Measurements from ENCODE around the gene TOGARAM1. TPM values are rescaled to one million over a fixed set of nuclear protein-coding genes. Genes with fewer than 3 reads are reported as not detected.

Gene TOGARAM1
- total and polyA plus RNA-seq, 7 experiments from 2014 or later = 8.7 to 17.5 (median 12.0) TPM

- Mint-ChIP-seq H3K36me3 (peaks cover 15 to 36% (median 28%) of the 10 kb centered on the region in 5 donors), H3K27me3 (no peaks in the 10 kb centered on the region), H3K4me3 (no peak overlapping the region), H3K27ac (peak overlapping the region in 5 of 9 donors; percentile 2 to 44 (median 26)), H3K9me3 (peaks cover 0 to 61% (median 32%) of the 10 kb centered on the region in 11 donors), H3K4me1 (peaks cover 42 to 70% (median 56%) of the 10 kb centered on the region in 7 donors)
- ATAC-seq (no peak), DNase-seq (no peak)
- ChIA-PET POLR2A (interaction anchor here (1.8 to 4.1 kb wide), 3 partner anchors 67 to 171 kb away, joined by 6 to 64 read pairs (median 59); partner anchors contain the start of genes FANCM, FKBP3 and PRPF39), CTCF (interaction anchor here (0.6 kb wide), 1 partner anchor 15 kb away, joined by 3 read pairs; no protein-coding TSS in a partner anchor)
- Histone ChIP-seq H3K27ac (ENCODE audit: low read depth, low read length) (no peak overlapping the region), H3K4me1 (ENCODE audit: control insufficient read depth in 2 of 2, insufficient read depth in 2 of 2, low read length in 2 of 2) (peaks cover 28 to 35% of the 10 kb centered on the region in 2 donors), H3K9me3 (ENCODE audit: control insufficient read depth in 2 of 3, low read length in 3 of 3) (peaks cover 0 to 18% (median 11%) of the 10 kb centered on the region in 3 experiments), H3K27me3 (ENCODE audit: control insufficient read depth in 2 of 2, insufficient read depth in 2 of 2, low read length in 2 of 2) (no peaks in the 10 kb centered on the region), H3K4me3 (ENCODE audit: low read length) (peak overlapping the region; percentile 99), H3K36me3 (ENCODE audit: control insufficient read depth in 2 of 3, insufficient read depth in 3 of 3, low read length in 3 of 3) (peaks cover 0 to 9% (median 0%) of the 10 kb centered on the region in 3 experiments)
- intact Hi-C loops (cut with micrococcal nuclease) = loop anchor here in 1 of 2 donors (5.0 kb wide), 1 partner anchor 52 kb away; no protein-coding TSS in a partner anchor
Measured at GRCh38 chr14:44963775-44964380, 1.9 kb downstream of the TOGARAM1 start.

GRCh38 chr14:44966601-44967336 is 4.8 kb downstream of the TOGARAM1 start:
- Histone ChIP-seq H3K27ac (ENCODE audit: low read depth, low read length) (no peak overlapping the region), H3K4me3 (ENCODE audit: low read length) (no peak overlapping the region), H3K27me3 (ENCODE audit: control insufficient read depth in 2 of 2, insufficient read depth in 2 of 2, low read length in 2 of 2) (no peaks in the 10 kb centered on the region), H3K36me3 (ENCODE audit: control insufficient read depth in 2 of 3, insufficient read depth in 3 of 3, low read length in 3 of 3) (peaks cover 0 to 8% (median 0%) of the 10 kb centered on the region in 3 experiments), H3K9me3 (ENCODE audit: control insufficient read depth in 2 of 3, low read length in 3 of 3) (peaks cover 0 to 20% (median 11%) of the 10 kb centered on the region in 3 experiments), H3K4me1 (ENCODE audit: control insufficient read depth in 2 of 2, insufficient read depth in 2 of 2, low read length in 2 of 2) (peaks cover 10 to 16% of the 10 kb centered on the region in 2 donors)
- Mint-ChIP-seq H3K9me3 (peaks cover 6 to 90% (median 52%) of the 10 kb centered on the region in 11 donors), H3K4me1 (peaks cover 39 to 84% (median 79%) of the 10 kb centered on the region in 7 donors), H3K4me3 (peak overlapping the region; percentile 44 to 81 (median 58)), H3K27ac (no peak overlapping the region), H3K36me3 (peaks cover 25 to 65% (median 57%) of the 10 kb centered on the region in 5 donors), H3K27me3 (no peaks in the 10 kb centered on the region)
- no peak for DNase-seq
- no peak for ATAC-seq
- ChIA-PET CTCF (no interaction called here), POLR2A (no interaction called here)
- intact Hi-C loops (cut with micrococcal nuclease) = no loop called here

GRCh38 chr14:44968714-44969113 is 6.7 kb downstream of the TOGARAM1 start:
- intact Hi-C loops (cut with micrococcal nuclease) = no loop called here
- Histone ChIP-seq H3K9me3 (ENCODE audit: control insufficient read depth in 2 of 3, low read length in 3 of 3) (peaks cover 0 to 18% (median 11%) of the 10 kb centered on the region in 3 experiments), H3K27ac (ENCODE audit: low read depth, low read length) (no peak overlapping the region), H3K4me1 (ENCODE audit: control insufficient read depth in 2 of 2, insufficient read depth in 2 of 2, low read length in 2 of 2) (peaks cover 7 to 10% of the 10 kb centered on the region in 2 donors), H3K36me3 (ENCODE audit: control insufficient read depth in 2 of 3, insufficient read depth in 3 of 3, low read length in 3 of 3) (peaks cover 0 to 8% (median 0%) of the 10 kb centered on the region in 3 experiments), H3K27me3 (ENCODE audit: control insufficient read depth in 2 of 2, insufficient read depth in 2 of 2, low read length in 2 of 2) (no peaks in the 10 kb centered on the region), H3K4me3 (ENCODE audit: low read length) (no peak overlapping the region)
- Mint-ChIP-seq H3K4me3 (peak overlapping the region; percentile 4 to 81 (median 31)), H3K27me3 (no peaks in the 10 kb centered on the region), H3K9me3 (peaks cover 7 to 83% (median 64%) of the 10 kb centered on the region in 11 donors), H3K36me3 (peaks cover 27 to 83% (median 70%) of the 10 kb centered on the region in 5 donors), H3K4me1 (peaks cover 34 to 92% (median 87%) of the 10 kb centered on the region in 7 donors), H3K27ac (peak overlapping the region in 1 of 9 donors; percentile 31)
- DNase-seq (no peak), ATAC-seq (no peak)
- ChIA-PET CTCF (no interaction called here), POLR2A (no interaction called here)

- intact Hi-C loops (cut with micrococcal nuclease) = no loop called here
- H3K9me3 ChIP-seq (ENCODE audit: control insufficient read depth in 2 of 3, low read length in 3 of 3) = peaks cover 0 to 8% (median 0%) of the 10 kb centered on the region in 3 experiments
Measured at GRCh38 chr14:44970907-44971306, 8.9 kb downstream of the TOGARAM1 start.

GRCh38 chr14:44971459-44971858 is 9.5 kb downstream of the TOGARAM1 start:
- POLR2A ChIA-PET = no interaction called here
- peaks cover 3 to 66% (median 46%) of the 10 kb centered on the region in 11 donors for H3K9me3 Mint-ChIP-seq
- H3K4me3 ChIP-seq (ENCODE audit: low read length) = no peak overlapping the region

More at GRCh38 chr14:44970907-44971306, 8.9 kb downstream of the TOGARAM1 start:
- no peak for ATAC-seq
- DNase-seq = no peak
- Mint-ChIP-seq H3K36me3 (peaks cover 17 to 77% (median 63%) of the 10 kb centered on the region in 5 donors), H3K4me1 (peaks cover 18 to 79% (median 72%) of the 10 kb centered on the region in 7 donors), H3K27ac (no peak overlapping the region), H3K4me3 (peak overlapping the region in 1 of 10 donors; percentile 81), H3K27me3 (no peaks in the 10 kb centered on the region), H3K9me3 (peaks cover 3 to 66% (median 48%) of the 10 kb centered on the region in 11 donors)
- Histone ChIP-seq H3K27ac (ENCODE audit: low read depth, low read length) (no peak overlapping the region), H3K27me3 (ENCODE audit: control insufficient read depth in 2 of 2, insufficient read depth in 2 of 2, low read length in 2 of 2) (no peaks in the 10 kb centered on the region), H3K36me3 (ENCODE audit: control insufficient read depth in 2 of 3, insufficient read depth in 3 of 3, low read length in 3 of 3) (peaks cover 0 to 8% (median 0%) of the 10 kb centered on the region in 3 experiments), H3K4me3 (ENCODE audit: low read length) (no peak overlapping the region), H3K4me1 (ENCODE audit: control insufficient read depth in 2 of 2, insufficient read depth in 2 of 2, low read length in 2 of 2) (peaks cover 0 to 10% of the 10 kb centered on the region in 2 donors)
- ChIA-PET POLR2A (no interaction called here), CTCF (no interaction called here)

GRCh38 chr14:44979273-44979672 is 17.3 kb downstream of the TOGARAM1 start:
- Mint-ChIP-seq H3K9me3 (peaks cover 0 to 7% (median 0%) of the 10 kb centered on the region in 11 donors), H3K4me1 (peaks cover 12 to 45% (median 27%) of the 10 kb centered on the region in 7 donors), H3K36me3 (peaks cover 0 to 20% (median 15%) of the 10 kb centered on the region in 5 donors), H3K27ac (no peak overlapping the region), H3K4me3 (no peak overlapping the region), H3K27me3 (no peaks in the 10 kb centered on the region)
- ATAC-seq (no peak), DNase-seq (no peak)
- intact Hi-C loops (cut with micrococcal nuclease) = no loop called here
- Histone ChIP-seq H3K27ac (ENCODE audit: low read depth, low read length) (no peak overlapping the region), H3K36me3 (ENCODE audit: control insufficient read depth in 2 of 3, insufficient read depth in 3 of 3, low read length in 3 of 3) (no peaks in the 10 kb centered on the region), H3K9me3 (ENCODE audit: control insufficient read depth in 2 of 3, low read length in 3 of 3) (no peaks in the 10 kb centered on the region), H3K4me1 (ENCODE audit: control insufficient read depth in 2 of 2, insufficient read depth in 2 of 2, low read length in 2 of 2) (no peaks in the 10 kb centered on the region), H3K4me3 (ENCODE audit: low read length) (no peak overlapping the region), H3K27me3 (ENCODE audit: control insufficient read depth in 2 of 2, insufficient read depth in 2 of 2, low read length in 2 of 2) (no peaks in the 10 kb centered on the region)
- ChIA-PET POLR2A (no interaction called here), CTCF (no interaction called here)

More at GRCh38 chr14:44971459-44971858, 9.5 kb downstream of the TOGARAM1 start:
- intact Hi-C loops (cut with micrococcal nuclease) = no loop called here
- Mint-ChIP-seq H3K4me1 (peaks cover 18 to 84% (median 72%) of the 10 kb centered on the region in 7 donors), H3K36me3 (peaks cover 17 to 77% (median 67%) of the 10 kb centered on the region in 5 donors), H3K27me3 (no peaks in the 10 kb centered on the region), H3K4me3 (peak overlapping the region in 3 of 10 donors; percentile 10 to 81 (median 17)), H3K27ac (no peak overlapping the region)
- Histone ChIP-seq H3K9me3 (ENCODE audit: control insufficient read depth in 2 of 3, low read length in 3 of 3) (peaks cover 0 to 8% (median 0%) of the 10 kb centered on the region in 3 experiments), H3K27me3 (ENCODE audit: control insufficient read depth in 2 of 2, insufficient read depth in 2 of 2, low read length in 2 of 2) (no peaks in the 10 kb centered on the region), H3K4me1 (ENCODE audit: control insufficient read depth in 2 of 2, insufficient read depth in 2 of 2, low read length in 2 of 2) (peaks cover 0 to 10% of the 10 kb centered on the region in 2 donors), H3K36me3 (ENCODE audit: control insufficient read depth in 2 of 3, insufficient read depth in 3 of 3, low read length in 3 of 3) (peaks cover 0 to 8% (median 0%) of the 10 kb centered on the region in 3 experiments), H3K27ac (ENCODE audit: low read depth, low read length) (no peak overlapping the region)
- DNase-seq (no peak), ATAC-seq (no peak)
- CTCF ChIA-PET = no interaction called here

Measured in naive thymus-derived CD4-positive, alpha-beta T cell (primary cell).